Endodermal cell (in vitro differentiated cells): ENCODE data around the gene VSIG1. TPM values are rescaled to one million over a fixed set of nuclear protein-coding genes. Genes with fewer than 3 reads are reported as not detected.

Experiments
- DNase-seq: peaks from one replicate; pipeline ENCODE4 v3.0.0-alpha.2; 2017
- H3K27ac ChIP-seq: 2 replicates; pipeline ENCODE4 v1.5.1; 2013; ENCODE audit warnings: mild to moderate bottlenecking, low read depth, low read length, moderate library complexity
- H3K27me3 ChIP-seq: 2 replicates; pipeline ENCODE4 v1.6.1; 2013; ENCODE audit warnings: mild to moderate bottlenecking, low read length, moderate library complexity; ENCODE audit not compliant: insufficient read depth, control insufficient read depth, poor library complexity, severe bottlenecking
- H3K36me3 ChIP-seq: 2 replicates; pipeline ENCODE4 v1.7.0; 2013; ENCODE audit warnings: mild to moderate bottlenecking, low read length, moderate library complexity; ENCODE audit not compliant: control insufficient read depth, insufficient read depth
- H3K4me1 ChIP-seq: one replicate; pipeline ENCODE4 v1.7.0; 2013; ENCODE audit warnings: low read length; ENCODE audit not compliant: control insufficient read depth, insufficient read depth
- H3K4me3 ChIP-seq: 2 replicates; pipeline ENCODE4 v1.5.1; 2013; ENCODE audit warnings: mild to moderate bottlenecking, low read length, moderate library complexity
- H3K9ac ChIP-seq: 2 replicates; pipeline ENCODE4 v1.6.1; 2013; ENCODE audit warnings: mild to moderate bottlenecking, low read length, moderate library complexity; ENCODE audit not compliant: poor library complexity, severe bottlenecking; ENCODE audit errors: extremely low read depth
- H3K9me3 ChIP-seq: 2 replicates; pipeline ENCODE4 v1.6.1; 2013; ENCODE audit warnings: mild to moderate bottlenecking, low read length, moderate library complexity; ENCODE audit not compliant: control insufficient read depth
- H3K27ac Mint-ChIP-seq: 2 replicates; pipeline ENCODE4 v1.8.0; 2020; ENCODE audit warnings: mixed read lengths
- H3K27me3 Mint-ChIP-seq: 2 replicates; pipeline ENCODE4 v1.8.0; 2021; ENCODE audit warnings: mild to moderate bottlenecking, mixed read lengths; ENCODE audit not compliant: insufficient read depth
- H3K36me3 Mint-ChIP-seq: 2 replicates; pipeline ENCODE4 v1.8.0; 2020; ENCODE audit warnings: low read depth, mixed read lengths
- H3K4me1 Mint-ChIP-seq: 2 replicates; pipeline ENCODE4 v1.8.0; 2020; ENCODE audit warnings: mixed read lengths
- H3K4me3 Mint-ChIP-seq: 2 replicates; pipeline ENCODE4 v1.8.0; 2020; ENCODE audit warnings: mild to moderate bottlenecking, moderate library complexity, mixed read lengths
- H3K9me3 Mint-ChIP-seq: 2 replicates; pipeline ENCODE4 v1.8.0; 2020; ENCODE audit warnings: mild to moderate bottlenecking, mixed read lengths
- WGBS, 2 experiments: methylation state at CpG; one replicate each; pipeline versions ENCODE4 v1.1.5 to v1.1.7; 2013; ENCODE audit warnings: missing lambda C conversion rate in 2 of 2, mixed read lengths in 1 of 2; ENCODE audit not compliant: insufficient coverage in 1 of 2, insufficient read length in 1 of 2; 5-methylcytosine and 5-hydroxymethylcytosine counted together
- total RNA-seq, 2 donors: library from RNA; stranded (reverse); fragmentation: NEBNext Ultra II Directional in 1 of 2; extraction: Animal tissue kit (Norgen Biotek cat#: 25700) in 1 of 2; gene quantifications; 2 replicates in 1 of 2; 3 replicates in 1 of 2; pipeline ENCODE4 v1.2.1, GENCODE V29; 2021
- TF ChIP-seq, protein P1 (sequence below): fragments of 200-600 bp; sonication (generic); conservative IDR thresholded peaks from 2 replicates; pipeline ENCODE4 v1.5.0; 2021; ENCODE audit warnings: antibody characterized with exemption, mild to moderate bottlenecking

Gene VSIG1
- total RNA-seq, 2 donors from 2014 or later = 0.38 to 1.0 TPM

DNA sequence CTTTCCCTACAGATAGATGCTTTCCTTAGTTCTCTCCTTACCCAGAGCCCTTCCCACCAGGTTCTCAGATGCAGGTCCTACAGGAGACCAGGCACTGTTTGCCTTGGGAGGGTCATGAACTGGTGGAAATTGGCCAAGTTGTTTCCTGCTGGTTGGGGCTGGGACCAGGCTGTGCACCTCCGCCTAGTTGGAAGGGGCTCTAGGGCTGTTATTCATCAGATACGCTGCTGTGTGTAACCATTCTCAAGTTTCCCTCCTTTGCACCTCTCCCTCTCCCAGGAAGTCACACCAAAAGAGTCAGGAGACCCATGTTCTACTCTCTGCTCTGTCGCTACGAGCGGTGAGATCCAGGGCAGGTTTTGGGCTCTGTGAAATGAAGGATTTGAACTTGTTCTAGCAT is 11.9 kb upstream of the VSIG1 start:
- no peaks in the 10 kb centered on the region for H3K9me3 ChIP-seq
- Mint-ChIP-seq H3K4me1 (peaks cover 7% of the 10 kb centered on the region), H3K9me3 (no peaks in the 10 kb centered on the region), H3K4me3 (no peak overlapping the region), H3K27ac (no peak overlapping the region), H3K36me3 (no peaks in the 10 kb centered on the region), H3K27me3 (no peaks in the 10 kb centered on the region)
- no peaks in the 10 kb centered on the region for H3K4me1 ChIP-seq
- TF ChIP-seq, protein P1, sequence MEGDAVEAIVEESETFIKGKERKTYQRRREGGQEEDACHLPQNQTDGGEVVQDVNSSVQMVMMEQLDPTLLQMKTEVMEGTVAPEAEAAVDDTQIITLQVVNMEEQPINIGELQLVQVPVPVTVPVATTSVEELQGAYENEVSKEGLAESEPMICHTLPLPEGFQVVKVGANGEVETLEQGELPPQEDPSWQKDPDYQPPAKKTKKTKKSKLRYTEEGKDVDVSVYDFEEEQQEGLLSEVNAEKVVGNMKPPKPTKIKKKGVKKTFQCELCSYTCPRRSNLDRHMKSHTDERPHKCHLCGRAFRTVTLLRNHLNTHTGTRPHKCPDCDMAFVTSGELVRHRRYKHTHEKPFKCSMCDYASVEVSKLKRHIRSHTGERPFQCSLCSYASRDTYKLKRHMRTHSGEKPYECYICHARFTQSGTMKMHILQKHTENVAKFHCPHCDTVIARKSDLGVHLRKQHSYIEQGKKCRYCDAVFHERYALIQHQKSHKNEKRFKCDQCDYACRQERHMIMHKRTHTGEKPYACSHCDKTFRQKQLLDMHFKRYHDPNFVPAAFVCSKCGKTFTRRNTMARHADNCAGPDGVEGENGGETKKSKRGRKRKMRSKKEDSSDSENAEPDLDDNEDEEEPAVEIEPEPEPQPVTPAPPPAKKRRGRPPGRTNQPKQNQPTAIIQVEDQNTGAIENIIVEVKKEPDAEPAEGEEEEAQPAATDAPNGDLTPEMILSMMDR = no peak
- no peak overlapping the region for H3K9ac ChIP-seq
- no peak overlapping the region for H3K27ac ChIP-seq
- no peak overlapping the region for H3K4me3 ChIP-seq
- DNase-seq = no peak
- H3K36me3 ChIP-seq = no peaks in the 10 kb centered on the region
- 96 to 100% methylated on average over 1 to 5 of the region's 5 CpGs for WGBS, 2 experiments
- H3K27me3 ChIP-seq = no peaks in the 10 kb centered on the region

DNA sequence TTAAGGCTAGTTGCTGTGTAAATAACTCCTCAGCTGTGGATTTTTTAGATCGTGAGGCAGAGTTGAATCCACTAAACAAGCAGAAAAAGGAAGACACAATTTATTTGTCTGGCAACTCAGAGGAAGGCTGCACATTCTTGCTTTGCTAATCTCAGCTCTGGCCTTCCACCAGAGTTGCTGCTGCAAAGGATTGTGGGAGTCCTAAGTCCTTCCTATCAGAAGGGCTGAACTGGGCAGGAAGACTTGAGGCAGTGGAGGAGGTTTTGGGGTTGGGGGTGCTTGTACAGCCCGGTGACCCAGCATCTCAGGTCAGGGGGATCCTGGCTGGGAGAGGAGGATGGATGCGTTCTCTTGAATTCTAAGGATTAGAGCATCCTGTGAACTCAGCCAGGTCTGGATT is 11.0 kb upstream of the VSIG1 start:
- H3K27me3 ChIP-seq = no peaks in the 10 kb centered on the region
- no peaks in the 10 kb centered on the region for H3K9me3 ChIP-seq
- WGBS, 2 experiments = 90% methylated on average over 3 of the region's 3 CpGs; no CpG with 5 or more reads in 1 of the 2 experiments
- H3K9ac ChIP-seq = no peak overlapping the region
- no peaks in the 10 kb centered on the region for H3K27me3 Mint-ChIP-seq
- no peak overlapping the region for H3K4me3 Mint-ChIP-seq
- no peak overlapping the region for H3K27ac Mint-ChIP-seq
- H3K4me3 ChIP-seq = no peak overlapping the region
- TF ChIP-seq, protein P1 = no peak
- no peaks in the 10 kb centered on the region for H3K4me1 ChIP-seq
- DNase-seq = no peak
- no peaks in the 10 kb centered on the region for H3K36me3 ChIP-seq
- peaks cover 7% of the 10 kb centered on the region for H3K4me1 Mint-ChIP-seq
- no peak overlapping the region for H3K27ac ChIP-seq
- H3K36me3 Mint-ChIP-seq = no peaks in the 10 kb centered on the region
- H3K9me3 Mint-ChIP-seq = no peaks in the 10 kb centered on the region

DNA sequence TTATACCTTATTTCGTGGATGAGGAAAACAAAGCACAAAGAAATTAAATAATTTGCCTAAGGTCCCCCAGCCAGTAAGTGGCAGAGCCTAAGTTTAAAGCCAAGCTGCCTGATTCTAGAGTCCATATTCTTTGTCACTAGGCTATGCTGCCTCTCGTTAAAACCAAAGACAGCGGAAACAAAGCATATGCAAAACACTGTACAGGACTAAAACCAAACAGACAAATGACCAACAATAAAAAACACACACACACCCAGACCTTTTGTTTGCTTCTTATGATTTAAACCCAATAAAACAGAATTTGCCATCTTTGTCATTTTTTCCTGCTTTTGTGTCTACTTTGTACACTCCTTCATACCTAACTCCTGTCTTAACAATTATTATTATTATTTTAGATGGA is 10.1 kb upstream of the VSIG1 start:
- Histone ChIP-seq H3K27ac (no peak overlapping the region), H3K27me3 (no peaks in the 10 kb centered on the region), H3K9ac (no peak overlapping the region), H3K4me3 (no peak overlapping the region), H3K9me3 (no peaks in the 10 kb centered on the region), H3K36me3 (no peaks in the 10 kb centered on the region), H3K4me1 (no peaks in the 10 kb centered on the region)
- no peak overlapping the region for H3K4me3 Mint-ChIP-seq
- no peaks in the 10 kb centered on the region for H3K36me3 Mint-ChIP-seq
- TF ChIP-seq, protein P1 = no peak
- no peaks in the 10 kb centered on the region for H3K9me3 Mint-ChIP-seq
- no peak overlapping the region for H3K27ac Mint-ChIP-seq
- no peak for DNase-seq
- WGBS, 2 experiments = 100% methylated on average over 3 of the region's 3 CpGs; no CpG with 5 or more reads in 1 of the 2 experiments
- no peaks in the 10 kb centered on the region for H3K27me3 Mint-ChIP-seq
- H3K4me1 Mint-ChIP-seq = peaks cover 7% of the 10 kb centered on the region
